Gastrocnemius medialis (tissue), 4 donors: Measurements from ENCODE around the gene PCK2. TPM values are rescaled to one million over a fixed set of nuclear protein-coding genes. Genes with fewer than 3 reads are reported as not detected.

ENCODE experiments used
- ATAC-seq, 2 donors: fragments of 150-250 bp; one replicate each; pipeline ENCODE4 v1.9.1; 2016
- DNase-seq, 2 donors: peaks; one replicate each; pipeline ENCODE4 v3.0.0-alpha.2; 2019
- H3K27ac ChIP-seq, 4 donors: fragments of 200-600 bp; sonication (generic); 1 replicate in 1 of 4; 2 replicates in 3 of 4; pipeline ENCODE4 v1.5.1; 2016 to 2018; ENCODE audit warnings: mild to moderate bottlenecking in 2 of 4, moderate library complexity in 1 of 4
- H3K27me3 ChIP-seq, 3 donors: fragments of 200-600 bp; sonication (generic) in 2 of 3; 1 replicate in 1 of 3; 2 replicates in 2 of 3; pipeline versions ENCODE4 v1.5.1 to v1.6.0; 2016 to 2019; ENCODE audit warnings: mild to moderate bottlenecking in 1 of 3, moderate library complexity in 1 of 3
- H3K36me3 ChIP-seq, 2 donors: fragments of 200-600 bp; sonication (generic) in 1 of 2; one replicate each; pipeline ENCODE4 v1.5.1; 2017 to 2018
- H3K4me1 ChIP-seq, 2 donors: fragments of 200-600 bp; sonication (generic) in 1 of 2; one replicate each; pipeline ENCODE4 v1.5.1; 2016 to 2017; ENCODE audit warnings: mild to moderate bottlenecking in 2 of 2
- H3K4me3 ChIP-seq, 4 donors: fragments of 200-600 bp; sonication (generic) in 3 of 4; 1 replicate in 1 of 4; 2 replicates in 3 of 4; pipeline ENCODE4 v1.5.1; 2016 to 2019; ENCODE audit warnings: mild to moderate bottlenecking in 2 of 4
- H3K9me3 ChIP-seq, 3 donors: fragments of 200-600 bp; sonication (generic) in 2 of 3; 1 replicate in 1 of 3; 2 replicates in 2 of 3; pipeline ENCODE4 v1.5.1; 2016 to 2019
- POLR2A ChIP-seq, 2 donors: fragments of 450-650 bp; IDR thresholded peaks; one replicate each; pipeline ENCODE4 v1.6.1; 2017; ENCODE audit warnings: antibody characterized with exemption in 2 of 2, mild to moderate bottlenecking in 2 of 2, moderate library complexity in 2 of 2
- in situ Hi-C, 4 donors: fragments of 200-750 bp; cut with MboI; loops; one replicate each; pipeline versions ENCODE4 v1.15.0 to v1.8.0; 2017; ENCODE audit warnings: low sequenced_read_pairs in 4 of 4
- intact Hi-C: fragments of 100-400 bp; cut with DNase I; formaldehyde crosslinking; loops from one replicate; pipeline ENCODE4 v1.15.1; 2023; ENCODE audit warnings: low total_unique reads
- total RNA-seq, 4 donors: library from RNA; depleted of rRNA; stranded (reverse); fragments of >200 nt; gene quantifications; one replicate each; pipeline versions ENCODE4 v1.1.0 to v1.2.3, GENCODE V29; 2016
- TF ChIP-seq, protein P1 (sequence below), 5 experiments: fragments of 450-650 bp in 3 of 5; fragments of 200-600 bp in 2 of 5; sonication (generic) in 2 of 5; IDR thresholded peaks in 4 of 5; conservative IDR thresholded peaks in 1 of 5; 1 replicate in 4 of 5; 2 replicates in 1 of 5; pipeline ENCODE4 v1.5.1; 2016 to 2019; ENCODE audit warnings: antibody characterized with exemption in 5 of 5, mild to moderate bottlenecking in 3 of 5, moderate library complexity in 3 of 5

PCK2 gene
- total RNA-seq, 4 donors from 2014 or later = 1.9 to 9.8 (median 3.6) TPM

DNA sequence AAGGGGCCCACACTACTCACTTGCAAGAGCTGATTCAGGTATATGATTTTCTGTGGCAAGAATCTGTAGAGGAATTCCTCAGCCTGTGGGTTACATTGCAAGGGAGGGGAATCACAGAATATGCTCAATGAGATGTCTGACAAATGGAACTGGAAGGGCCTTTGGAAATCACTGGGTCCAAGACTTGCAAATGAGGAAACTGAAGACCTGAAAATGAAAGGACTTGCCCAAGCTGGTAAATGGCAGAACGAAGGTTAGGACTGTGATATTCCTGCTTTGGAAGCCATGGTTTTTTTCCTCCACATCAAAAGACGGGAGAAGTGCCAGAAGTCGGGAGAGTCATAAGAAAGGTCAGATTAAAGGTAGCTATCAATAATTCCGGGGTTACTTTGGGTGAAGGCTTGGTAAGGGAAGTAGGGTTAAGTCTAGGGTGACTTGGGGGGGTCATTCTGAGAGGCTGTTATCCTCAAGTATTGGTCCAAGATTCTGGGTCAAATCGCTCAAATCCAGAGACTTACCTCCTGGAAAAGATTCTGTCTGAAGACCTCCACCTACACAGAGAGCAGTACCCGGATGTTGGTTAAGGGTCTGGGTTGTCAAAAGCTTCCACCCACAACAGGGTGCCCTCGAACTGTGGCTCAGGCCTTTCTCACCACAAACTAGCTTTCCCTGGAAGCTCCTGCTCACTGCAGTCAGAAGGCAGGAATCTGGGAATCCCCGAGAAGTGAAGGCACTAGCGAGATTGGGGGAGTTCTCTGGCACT is 51.8 kb downstream of the PCK2 start:
- Histone ChIP-seq H3K9me3 (no peaks in the 10 kb centered on the region), H3K27ac (peak overlapping the region; percentile 92 to 97 (median 92)), H3K27me3 (no peaks in the 10 kb centered on the region), H3K36me3 (peaks cover 0 to 35% of the 10 kb centered on the region in 2 donors), H3K4me3 (peak overlapping the region; percentile 75 to 92 (median 84)), H3K4me1 (peaks cover 25 to 26% of the 10 kb centered on the region in 2 donors)
- DNase-seq (no peak), ATAC-seq (no peak)
- intact Hi-C loops (loop anchor here (2.0 kb wide), 1 partner anchor 87 kb away; the partner anchor contains the start of genes GMPR2 and NEDD8), in situ Hi-C loops (loop anchor here in 1 of 4 donors (25.0 kb wide), 1 partner anchor 834 kb away; the partner anchor contains the start of genes BCL2L2, PABPN1 and PPP1R3E)
- TF ChIP-seq, protein P1, sequence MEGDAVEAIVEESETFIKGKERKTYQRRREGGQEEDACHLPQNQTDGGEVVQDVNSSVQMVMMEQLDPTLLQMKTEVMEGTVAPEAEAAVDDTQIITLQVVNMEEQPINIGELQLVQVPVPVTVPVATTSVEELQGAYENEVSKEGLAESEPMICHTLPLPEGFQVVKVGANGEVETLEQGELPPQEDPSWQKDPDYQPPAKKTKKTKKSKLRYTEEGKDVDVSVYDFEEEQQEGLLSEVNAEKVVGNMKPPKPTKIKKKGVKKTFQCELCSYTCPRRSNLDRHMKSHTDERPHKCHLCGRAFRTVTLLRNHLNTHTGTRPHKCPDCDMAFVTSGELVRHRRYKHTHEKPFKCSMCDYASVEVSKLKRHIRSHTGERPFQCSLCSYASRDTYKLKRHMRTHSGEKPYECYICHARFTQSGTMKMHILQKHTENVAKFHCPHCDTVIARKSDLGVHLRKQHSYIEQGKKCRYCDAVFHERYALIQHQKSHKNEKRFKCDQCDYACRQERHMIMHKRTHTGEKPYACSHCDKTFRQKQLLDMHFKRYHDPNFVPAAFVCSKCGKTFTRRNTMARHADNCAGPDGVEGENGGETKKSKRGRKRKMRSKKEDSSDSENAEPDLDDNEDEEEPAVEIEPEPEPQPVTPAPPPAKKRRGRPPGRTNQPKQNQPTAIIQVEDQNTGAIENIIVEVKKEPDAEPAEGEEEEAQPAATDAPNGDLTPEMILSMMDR (IDR thresholded peaks at IDR 0.05 in 4 of 5, conservative IDR thresholded peaks at IDR 0.05 in 1 of 5) = no peak
- no peak for TF ChIP-seq POLR2A (IDR thresholded peaks at IDR 0.05)

DNA sequence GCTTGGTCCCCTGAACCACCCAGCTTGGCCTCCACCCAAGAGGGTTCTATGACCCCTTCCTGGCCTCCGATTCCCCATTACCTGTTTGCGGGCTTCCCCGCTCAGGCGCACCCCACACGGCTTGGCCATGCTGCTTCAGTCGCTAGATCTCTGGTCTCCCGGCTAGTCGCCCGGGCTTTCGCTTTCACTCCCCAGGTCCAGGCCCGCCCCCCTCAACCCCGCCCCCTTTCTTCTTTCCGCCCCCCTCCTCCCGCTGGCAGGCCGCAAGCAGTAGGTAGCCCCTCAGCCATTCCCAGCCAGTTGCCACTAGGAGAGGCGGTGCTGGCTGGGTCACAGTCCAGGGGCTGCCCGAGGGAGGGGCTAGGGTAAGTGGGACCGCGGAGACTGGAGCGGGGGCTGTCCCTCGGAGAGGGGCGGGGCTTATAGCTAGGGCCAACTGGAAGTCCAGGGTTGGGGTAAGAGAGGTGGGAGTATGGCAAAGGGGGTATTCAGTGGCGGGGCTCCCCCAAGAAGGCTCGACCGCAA is 52.4 kb downstream of the PCK2 start, which contains the start of gene PSME2:
TSS of gene PSME2 (minus strand) at position 158 of the 525 bp plus-strand sequence. CDS start at position 129, 29 bp downstream.
- in situ Hi-C loops = loop anchor here in 1 of 4 donors (25.0 kb wide), 1 partner anchor 834 kb away; the partner anchor contains the start of genes BCL2L2, PABPN1 and PPP1R3E
- ATAC-seq = peak; percentile 77 to 81
- H3K36me3 ChIP-seq = peaks cover 0 to 42% of the 10 kb centered on the region in 2 donors

DNA sequence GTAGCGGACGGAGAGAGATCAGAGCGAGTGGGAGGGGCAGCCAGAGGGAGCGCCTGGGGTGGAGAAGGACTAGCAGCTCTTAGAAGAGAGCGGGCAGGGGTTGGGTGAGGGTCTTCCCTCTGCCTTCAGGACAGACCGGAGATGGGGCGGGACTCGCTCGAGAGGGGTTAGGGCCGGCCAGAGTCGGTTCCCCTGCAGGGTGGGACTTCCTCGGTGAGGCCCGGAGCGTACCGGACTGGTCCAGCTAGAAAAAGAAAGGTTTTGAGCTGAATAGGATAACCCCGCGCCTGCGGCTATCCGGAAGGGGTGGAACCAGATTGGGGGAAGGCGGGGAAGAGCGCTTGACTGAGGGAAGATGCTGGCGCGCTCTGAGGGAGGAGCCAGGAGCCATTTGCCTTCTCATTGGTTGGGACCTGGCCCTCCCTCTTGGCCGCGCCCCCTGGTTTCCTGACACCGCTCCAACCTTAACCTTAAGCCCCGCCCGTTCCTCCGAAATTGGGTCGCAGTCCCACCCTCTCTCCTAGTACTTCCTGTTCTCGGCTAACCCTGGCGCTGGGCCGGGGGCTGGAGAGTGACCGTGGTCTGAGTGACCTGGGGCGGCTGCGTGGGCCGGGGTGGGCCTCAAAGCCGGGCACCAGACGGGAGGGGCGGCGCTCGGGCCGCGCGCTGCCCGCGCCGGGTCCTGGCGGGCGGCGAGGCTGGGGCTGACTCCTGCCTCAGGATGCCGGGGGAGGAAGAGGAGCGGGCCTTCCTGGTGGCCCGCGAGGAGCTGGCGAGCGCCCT is 53.1 kb downstream of the PCK2 start, which contains the start of gene RNF31:
TSS of gene RNF31 (plus strand) at position 521 of the 783 bp plus-strand sequence. CDS start at position 722, 201 bp downstream.
- in situ Hi-C loops (loop anchor here in 1 of 4 donors (25.0 kb wide), 1 partner anchor 835 kb away; the partner anchor contains the start of genes BCL2L2, PABPN1 and PPP1R3E), intact Hi-C loops (loop anchor here (1.0 to 2.0 kb wide), 4 partner anchors 14 to 86 kb away; partner anchors contain the start of genes DCAF11, GMPR2, IPO4 and IRF9)
- Histone ChIP-seq H3K4me1 (peaks cover 21% of the 10 kb centered on the region in 2 donors), H3K4me3 (peak within 1 kb of the TSS; percentile 75 to 92 (median 84)), H3K27me3 (no peaks in the 10 kb centered on the region), H3K9me3 (no peaks in the 10 kb centered on the region), H3K27ac (peak within 1 kb of the TSS; percentile 92 to 97 (median 92)), H3K36me3 (peaks cover 0 to 48% of the 10 kb centered on the region in 2 donors)
- ATAC-seq = peak; percentile 89 to 94
- peak; percentile 98 to 99 for DNase-seq
- TF ChIP-seq, protein P1 (IDR thresholded peaks at IDR 0.05 in 4 of 5, conservative IDR thresholded peaks at IDR 0.05 in 1 of 5) = no peak
- peak; percentile 72 to 82 for TF ChIP-seq POLR2A (IDR thresholded peaks at IDR 0.05)

More for the DNA sequence above, 52.4 kb downstream of the PCK2 start, which contains the start of gene PSME2:
- peak in 1 of 2 donors; percentile 21 for TF ChIP-seq POLR2A (IDR thresholded peaks at IDR 0.05)
- TF ChIP-seq, protein P1 (IDR thresholded peaks at IDR 0.05 in 4 of 5, conservative IDR thresholded peaks at IDR 0.05 in 1 of 5) = no peak
- peak within 1 kb of the TSS; percentile 92 to 97 (median 92) for H3K27ac ChIP-seq
- intact Hi-C loops = loop anchor here (2.0 kb wide), 1 partner anchor 86 kb away; the partner anchor contains the start of genes GMPR2 and NEDD8
- H3K4me3 ChIP-seq = peak within 1 kb of the TSS; percentile 75 to 92 (median 84)
- no peaks in the 10 kb centered on the region for H3K27me3 ChIP-seq
- DNase-seq = peak; percentile 90 to 95
- peaks cover 25 to 26% of the 10 kb centered on the region in 2 donors for H3K4me1 ChIP-seq
- no peaks in the 10 kb centered on the region for H3K9me3 ChIP-seq
